LHCN-M2 (cell line): Measurements from ENCODE around the gene FAM53A. TPM values are rescaled to one million over a fixed set of nuclear protein-coding genes. Genes with fewer than 3 reads are reported as not detected.
"Not testable (repeated sequence)": the region's sequence is repeated elsewhere in the genome, so short reads cannot be mapped to it uniquely, and the experiment has no call there.

Experiments used
- DNase-seq: peaks from one replicate; pipeline ENCODE4 v3.0.0-alpha.2; 2012; ENCODE audit warnings: low read depth
- total RNA-seq: library from RNA; depleted of rRNA; stranded (reverse); fragments of >200 nt; gene quantifications from 2 replicates; pipeline ENCODE4 v1.2.3, GENCODE V29; 2014

The FAM53A gene
- total RNA-seq, 1 experiment from 2014 or later: 12.3 TPM

GRCh38 chr4:1717129-1718094 is 33.3 kb upstream of the FAM53A start:
- no peak for DNase-seq

- DNase-seq: no peak
These were observed 32.2 kb upstream of the FAM53A start for GRCh38 chr4:1716065-1716945.

- DNase-seq: no peak
These were observed 31.1 kb upstream of the FAM53A start for GRCh38 chr4:1715002-1715758.

DNA sequence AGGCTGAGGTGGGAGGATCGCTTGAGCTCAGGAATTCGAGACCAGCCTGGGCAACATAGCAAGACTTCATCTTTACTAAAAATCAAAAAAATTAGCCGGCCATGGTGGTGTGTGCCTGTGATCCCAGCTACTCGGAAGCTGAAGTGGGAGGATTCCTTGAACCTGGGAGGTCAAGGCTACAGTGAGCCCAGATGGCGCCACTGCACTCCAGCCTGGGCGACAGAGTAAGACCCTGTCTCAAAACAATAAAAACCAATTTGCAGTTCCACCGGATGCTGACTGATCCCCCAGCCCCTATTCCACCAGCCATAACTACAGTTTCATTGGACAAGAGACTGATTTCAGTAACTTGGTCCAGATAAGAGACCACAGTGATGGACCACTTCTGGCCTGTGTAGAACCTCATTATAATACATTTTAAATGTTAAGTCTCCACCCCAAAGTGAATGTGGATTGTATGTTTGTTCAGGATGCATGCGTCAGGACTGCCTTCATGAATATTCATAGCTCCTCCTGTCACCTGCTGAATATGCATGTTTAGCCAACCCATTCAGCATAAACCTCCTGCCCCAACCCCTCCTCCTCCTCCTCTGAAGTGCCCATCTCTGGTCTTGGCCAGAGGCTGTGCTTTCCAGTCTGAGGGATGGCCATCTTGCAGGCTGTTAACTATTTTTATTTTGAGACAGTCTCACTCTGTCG is 30.3 kb upstream of the FAM53A start:
- DNase-seq: no peak

GRCh38 chr4:1713003-1713851 is 29.1 kb upstream of the FAM53A start:
- no peak for DNase-seq

- DNase-seq: peak; percentile 87
These were observed 28.3 kb upstream of the FAM53A start, which contains the start of gene SLBP for GRCh38 chr4:1712216-1713002. Gene SLBP, minus strand, starts transcription at chr4:1712319. Its CDS starts 131 bp downstream, at chr4:1712188.

DNA sequence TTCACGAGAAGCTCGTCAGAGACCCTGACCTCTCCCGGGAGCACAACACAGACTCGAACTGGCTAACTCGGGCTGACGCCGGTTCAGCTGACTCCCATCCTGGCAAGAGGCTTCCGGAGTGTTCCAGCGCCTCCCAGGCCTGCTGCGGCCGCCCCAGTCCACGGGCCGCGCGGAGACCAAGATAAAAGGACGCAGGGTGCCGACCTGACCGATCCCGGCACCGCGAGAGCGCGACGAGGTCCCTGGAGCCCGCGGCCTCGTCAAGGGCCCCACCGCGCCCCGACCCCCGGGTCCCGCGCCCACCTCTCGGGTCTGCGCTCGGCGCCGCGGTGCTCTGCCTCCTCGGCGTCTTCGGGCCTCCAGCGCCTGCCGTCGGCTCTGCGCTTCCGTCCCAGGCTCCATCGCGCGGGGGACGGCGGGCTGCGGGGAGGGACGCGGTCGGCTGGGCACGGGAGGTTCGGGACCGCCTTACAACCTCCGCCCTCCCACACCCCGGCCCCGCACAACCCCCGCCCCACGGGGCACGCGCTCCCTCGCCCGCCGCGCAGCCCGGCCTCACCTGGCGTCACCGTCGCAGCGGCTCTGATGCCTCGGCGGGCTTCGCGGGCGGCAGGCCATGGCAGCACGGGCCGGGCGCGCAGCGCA is 27.6 kb upstream of the FAM53A start:
- DNase-seq: peak; percentile 61

DNA sequence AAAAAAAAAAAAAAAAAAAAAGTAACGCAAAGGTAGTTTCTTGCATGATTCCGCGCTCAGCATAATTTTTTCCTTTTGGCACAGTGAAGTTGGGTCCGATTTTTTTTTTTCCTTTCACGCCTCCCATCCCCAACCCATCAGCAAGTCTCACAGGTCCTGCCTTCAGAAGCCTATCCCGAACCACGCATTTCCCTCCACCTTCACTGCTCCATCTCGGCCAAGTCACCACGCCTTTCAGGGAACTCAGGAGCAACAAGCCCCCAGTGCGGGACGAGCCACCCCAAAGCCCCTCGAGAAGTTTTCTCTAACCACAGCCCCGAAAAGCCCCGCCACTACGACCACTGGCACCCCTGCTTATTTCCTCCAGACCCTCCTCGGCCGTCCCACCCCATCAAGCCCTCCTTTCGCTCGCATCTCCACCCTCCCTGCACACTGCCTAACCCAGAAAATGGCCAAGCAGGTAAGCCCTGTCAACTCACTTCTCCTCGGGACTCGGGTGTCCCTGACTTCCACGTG is 27.0 kb upstream of the FAM53A start:
- no peak for DNase-seq

- no peak for DNase-seq
These were observed 24.5 kb upstream of the FAM53A start for GRCh38 chr4:1708581-1708980.

GRCh38 chr4:1706358-1706757 is 22.2 kb upstream of the FAM53A start:
- DNase-seq: no peak

DNA sequence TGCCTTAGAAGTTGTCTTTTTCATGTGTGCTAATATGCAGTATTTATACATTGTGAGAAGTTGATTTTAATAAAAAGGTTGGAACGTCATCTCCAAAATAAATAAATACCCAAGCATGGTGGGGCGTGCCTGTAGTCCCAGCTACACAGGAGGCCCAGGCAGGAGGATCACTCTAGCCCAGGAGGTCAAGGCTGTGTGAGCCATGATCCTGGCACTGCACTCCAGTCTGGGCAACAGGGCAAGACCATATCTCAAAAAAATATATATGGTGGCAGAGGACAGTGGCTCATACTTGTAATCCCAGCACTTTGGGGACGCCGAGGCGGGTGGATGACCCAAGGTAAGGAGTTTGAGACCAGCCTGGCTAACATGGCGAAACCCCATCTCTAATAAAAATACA is 21.6 kb upstream of the FAM53A start:
- DNase-seq: no peak

- DNase-seq: no peak
These were observed 19.8 kb upstream of the FAM53A start for GRCh38 chr4:1703867-1704266.

DNA sequence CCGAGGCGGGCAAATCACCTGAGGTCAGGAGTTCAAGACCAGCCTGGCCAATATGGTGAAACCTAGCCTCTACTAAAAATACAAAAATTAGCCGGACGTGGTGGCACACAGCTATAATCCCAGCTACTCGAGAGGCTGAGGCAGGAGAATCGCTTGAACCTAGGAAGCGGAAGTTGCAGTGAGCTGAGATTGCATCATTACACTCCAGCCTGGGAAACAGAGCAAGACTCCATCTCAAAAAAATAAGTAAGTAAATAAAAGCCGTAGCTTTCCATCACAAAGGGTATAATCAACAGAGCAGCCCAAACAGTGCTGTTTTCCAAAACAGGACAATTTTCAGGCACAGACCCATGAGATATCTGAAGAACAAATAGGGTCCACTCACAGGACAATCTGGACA is 17.6 kb upstream of the FAM53A start:
- not testable (repeated sequence) for DNase-seq

GRCh38 chr4:1695913-1696312 is 11.8 kb upstream of the FAM53A start:
- peak; percentile 98 for DNase-seq

DNA sequence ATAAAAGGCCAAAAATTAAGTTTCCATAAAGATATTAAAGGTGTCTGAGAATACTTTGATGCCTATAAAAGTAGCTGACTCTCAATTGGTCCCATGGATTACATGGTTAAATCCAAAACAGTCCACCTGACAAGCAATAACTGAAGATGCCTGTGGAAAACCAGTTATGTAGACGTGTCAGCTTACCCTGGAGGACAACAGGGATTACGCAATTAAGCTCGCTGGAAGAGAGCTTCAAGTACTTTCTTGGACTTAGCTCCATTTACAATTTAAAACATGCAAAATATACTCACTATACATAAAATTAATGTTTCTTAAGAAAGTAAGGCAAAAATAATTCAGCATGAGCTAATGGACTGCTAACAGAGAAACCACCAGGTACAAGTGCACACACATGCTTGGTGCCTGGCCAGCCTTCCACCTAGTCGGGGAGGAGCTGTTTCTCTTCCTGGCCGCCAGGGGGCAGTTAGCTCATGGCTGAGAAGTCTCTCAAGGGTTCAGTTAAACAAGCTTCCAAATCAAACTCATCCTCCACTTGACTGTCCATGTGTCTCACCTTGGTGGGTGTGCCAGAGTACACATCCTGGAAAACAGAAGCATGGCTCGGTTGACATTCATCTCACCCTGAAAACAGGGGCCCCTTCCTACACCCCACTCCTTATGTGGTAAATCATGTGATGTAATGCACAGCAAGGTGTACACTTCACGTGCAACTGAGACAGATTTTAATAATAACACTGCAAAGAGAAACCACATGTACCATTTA is 9.2 kb upstream of the FAM53A start:
- peak; percentile 71 for DNase-seq

DNA sequence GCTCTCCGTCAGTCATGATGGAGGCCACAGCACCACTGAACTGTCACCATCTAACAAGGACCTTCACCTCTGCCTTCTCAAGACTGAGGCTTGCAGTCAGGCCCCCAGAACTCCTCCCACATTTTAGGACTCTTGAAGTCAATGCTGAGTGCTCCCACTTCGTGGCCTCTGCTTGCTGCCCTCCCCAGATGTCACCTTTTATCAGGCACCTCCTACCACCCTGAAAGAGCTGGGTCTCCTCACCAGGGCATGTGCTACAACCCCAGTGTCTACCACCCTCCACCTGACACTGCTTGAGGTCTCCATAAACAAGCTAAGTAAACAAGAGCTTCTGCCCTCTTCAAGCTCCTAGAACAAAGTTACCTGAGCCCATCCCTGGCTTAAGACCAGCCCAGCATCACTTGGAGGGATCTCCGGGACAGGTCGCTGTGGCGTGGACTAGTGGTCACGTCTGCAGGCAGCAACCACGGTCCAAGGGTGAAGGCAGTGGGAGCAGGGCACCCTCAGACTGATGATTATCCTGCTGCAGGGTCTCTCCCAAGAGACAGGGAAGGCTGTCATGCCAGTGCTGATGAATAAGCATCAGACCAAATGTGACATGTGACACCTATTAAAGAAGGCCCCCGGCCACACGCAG is 7.7 kb upstream of the FAM53A start:
- DNase-seq: no peak

DNA sequence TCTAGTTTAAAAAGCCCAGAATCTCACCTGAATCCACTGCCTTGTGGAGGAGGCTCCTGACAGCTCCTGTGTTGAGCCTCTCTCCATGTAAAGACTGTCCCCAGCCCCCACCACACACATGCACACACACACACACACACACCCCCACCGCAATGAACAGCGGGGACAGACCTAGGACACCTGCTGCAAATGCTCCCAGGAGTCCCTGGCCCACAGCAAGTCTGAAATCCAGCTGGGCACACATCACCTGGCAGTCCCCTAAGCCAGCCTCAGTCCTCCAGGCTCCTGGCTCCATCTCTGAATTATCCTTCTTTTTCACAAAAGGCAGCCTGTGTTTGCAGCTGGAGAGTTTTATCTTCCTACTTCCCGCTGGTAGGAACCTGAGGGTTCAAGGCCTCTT is 6.6 kb upstream of the FAM53A start:
- no peak for DNase-seq
